PFSK-1 (cell line): ENCODE results near the gene CDKN2AIP. TPM values are rescaled to one million over a fixed set of nuclear protein-coding genes. Genes with fewer than 3 reads are reported as not detected.

Experiments
- FOXP2 ChIP-seq: optimal IDR thresholded peaks from 2 replicates; pipeline ENCODE3; 2011; ENCODE audit warnings: borderline replicate concordance, control low read depth, inconsistent platforms; ENCODE audit not compliant: insufficient read depth; ENCODE audit errors: extremely low read length, extremely low read depth
- POLR2AphosphoS5 ChIP-seq: IDR thresholded peaks from 2 replicates; pipeline ENCODE4 v1.6.1; 2012; ENCODE audit warnings: low read depth, mild to moderate bottlenecking, control low read depth, low read length, moderate library complexity
- SIN3A ChIP-seq: IDR thresholded peaks from 2 replicates; pipeline ENCODE4 v1.6.1; 2012; ENCODE audit warnings: mild to moderate bottlenecking, low read length, moderate library complexity, borderline replicate concordance; ENCODE audit not compliant: insufficient read depth
- TAF1 ChIP-seq: IDR thresholded peaks from 2 replicates; pipeline ENCODE4 v1.6.1; 2012; ENCODE audit warnings: low read length, control low read depth, borderline replicate concordance; ENCODE audit not compliant: insufficient read depth
- polyA plus RNA-seq: library from polyadenylated mRNA; unstranded; fragments of >200 nt; gene quantifications from one replicate; pipeline ENCODE4 v1.2.1, GENCODE V29; 2012; ENCODE audit warnings: low read depth, missing spikeins; ENCODE audit not compliant: insufficient read length
- TF ChIP-seq, protein P1 (sequence below), 2 experiments: IDR thresholded peaks; 2 replicates each; pipeline versions ENCODE4 v1.6.1 to v1.8.0; 2011 to 2012; ENCODE audit warnings: low read depth in 2 of 2, low read length in 2 of 2, control low read depth in 1 of 2, inconsistent platforms in 1 of 2, mild to moderate bottlenecking in 1 of 2, moderate library complexity in 1 of 2; ENCODE audit not compliant: insufficient read depth in 1 of 2

The CDKN2AIP gene, protein sequence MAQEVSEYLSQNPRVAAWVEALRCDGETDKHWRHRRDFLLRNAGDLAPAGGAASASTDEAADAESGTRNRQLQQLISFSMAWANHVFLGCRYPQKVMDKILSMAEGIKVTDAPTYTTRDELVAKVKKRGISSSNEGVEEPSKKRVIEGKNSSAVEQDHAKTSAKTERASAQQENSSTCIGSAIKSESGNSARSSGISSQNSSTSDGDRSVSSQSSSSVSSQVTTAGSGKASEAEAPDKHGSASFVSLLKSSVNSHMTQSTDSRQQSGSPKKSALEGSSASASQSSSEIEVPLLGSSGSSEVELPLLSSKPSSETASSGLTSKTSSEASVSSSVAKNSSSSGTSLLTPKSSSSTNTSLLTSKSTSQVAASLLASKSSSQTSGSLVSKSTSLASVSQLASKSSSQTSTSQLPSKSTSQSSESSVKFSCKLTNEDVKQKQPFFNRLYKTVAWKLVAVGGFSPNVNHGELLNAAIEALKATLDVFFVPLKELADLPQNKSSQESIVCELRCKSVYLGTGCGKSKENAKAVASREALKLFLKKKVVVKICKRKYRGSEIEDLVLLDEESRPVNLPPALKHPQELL
- 16.4 TPM for polyA plus RNA-seq

DNA sequence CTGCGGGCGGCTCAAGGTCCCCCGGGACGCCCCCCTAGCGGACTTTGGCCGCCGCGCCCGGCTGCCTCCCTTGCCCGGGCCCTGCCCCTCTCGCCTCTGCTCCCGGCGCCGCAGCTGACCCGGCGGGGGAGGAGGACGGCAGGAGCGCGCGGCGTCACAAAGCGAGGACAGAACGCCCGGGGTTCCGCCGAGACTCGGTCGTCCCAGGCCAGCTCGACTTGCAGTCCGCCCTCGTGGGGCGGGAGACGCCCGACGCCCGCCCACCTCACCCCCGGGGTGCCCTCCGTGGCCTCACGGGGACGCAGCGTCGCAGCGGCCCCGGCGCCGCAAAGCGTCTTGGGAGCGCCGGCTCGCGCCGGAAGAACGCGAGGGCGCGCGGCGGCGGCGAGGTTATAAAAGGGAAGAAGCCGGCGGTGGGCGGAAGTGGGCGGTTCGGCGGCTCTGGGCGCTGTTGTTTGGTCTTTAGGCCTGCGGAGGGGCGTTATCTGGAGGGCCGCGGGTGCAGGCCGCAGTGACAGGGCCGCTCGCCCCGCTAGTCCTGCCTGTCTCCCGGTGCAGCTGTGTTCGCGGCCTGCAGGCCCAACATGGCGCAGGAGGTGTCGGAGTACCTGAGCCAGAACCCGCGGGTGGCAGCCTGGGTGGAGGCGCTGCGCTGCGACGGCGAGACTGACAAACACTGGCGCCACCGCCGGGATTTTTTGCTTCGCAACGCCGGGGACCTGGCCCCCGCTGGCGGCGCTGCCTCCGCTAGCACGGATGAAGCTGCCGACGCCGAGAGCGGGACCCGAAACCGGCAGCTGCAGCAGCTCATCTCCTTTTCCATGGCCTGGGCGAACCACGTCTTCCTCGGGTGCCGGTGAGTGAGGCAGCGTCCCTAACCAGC, at the start of gene CDKN2AIP:
Gene CDKN2AIP, plus strand, starts transcription at position 423 of the 883 bp plus-strand sequence. Its CDS starts 162 bp downstream, at position 585.
- TF ChIP-seq, protein P1, sequence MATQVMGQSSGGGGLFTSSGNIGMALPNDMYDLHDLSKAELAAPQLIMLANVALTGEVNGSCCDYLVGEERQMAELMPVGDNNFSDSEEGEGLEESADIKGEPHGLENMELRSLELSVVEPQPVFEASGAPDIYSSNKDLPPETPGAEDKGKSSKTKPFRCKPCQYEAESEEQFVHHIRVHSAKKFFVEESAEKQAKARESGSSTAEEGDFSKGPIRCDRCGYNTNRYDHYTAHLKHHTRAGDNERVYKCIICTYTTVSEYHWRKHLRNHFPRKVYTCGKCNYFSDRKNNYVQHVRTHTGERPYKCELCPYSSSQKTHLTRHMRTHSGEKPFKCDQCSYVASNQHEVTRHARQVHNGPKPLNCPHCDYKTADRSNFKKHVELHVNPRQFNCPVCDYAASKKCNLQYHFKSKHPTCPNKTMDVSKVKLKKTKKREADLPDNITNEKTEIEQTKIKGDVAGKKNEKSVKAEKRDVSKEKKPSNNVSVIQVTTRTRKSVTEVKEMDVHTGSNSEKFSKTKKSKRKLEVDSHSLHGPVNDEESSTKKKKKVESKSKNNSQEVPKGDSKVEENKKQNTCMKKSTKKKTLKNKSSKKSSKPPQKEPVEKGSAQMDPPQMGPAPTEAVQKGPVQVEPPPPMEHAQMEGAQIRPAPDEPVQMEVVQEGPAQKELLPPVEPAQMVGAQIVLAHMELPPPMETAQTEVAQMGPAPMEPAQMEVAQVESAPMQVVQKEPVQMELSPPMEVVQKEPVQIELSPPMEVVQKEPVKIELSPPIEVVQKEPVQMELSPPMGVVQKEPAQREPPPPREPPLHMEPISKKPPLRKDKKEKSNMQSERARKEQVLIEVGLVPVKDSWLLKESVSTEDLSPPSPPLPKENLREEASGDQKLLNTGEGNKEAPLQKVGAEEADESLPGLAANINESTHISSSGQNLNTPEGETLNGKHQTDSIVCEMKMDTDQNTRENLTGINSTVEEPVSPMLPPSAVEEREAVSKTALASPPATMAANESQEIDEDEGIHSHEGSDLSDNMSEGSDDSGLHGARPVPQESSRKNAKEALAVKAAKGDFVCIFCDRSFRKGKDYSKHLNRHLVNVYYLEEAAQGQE (IDR thresholded peaks at IDR 0.05; ENCODE audit: insufficient read depth in 1 of 2, low read depth in 2 of 2, low read length in 2 of 2): no peak
- TF ChIP-seq POLR2AphosphoS5 (peak; percentile 82), TAF1 (peak; percentile 51; the same call in 1 of the 2 replicates), FOXP2 (no peak), SIN3A (peak; percentile 57; the same call in 1 of the 2 replicates)

DNA sequence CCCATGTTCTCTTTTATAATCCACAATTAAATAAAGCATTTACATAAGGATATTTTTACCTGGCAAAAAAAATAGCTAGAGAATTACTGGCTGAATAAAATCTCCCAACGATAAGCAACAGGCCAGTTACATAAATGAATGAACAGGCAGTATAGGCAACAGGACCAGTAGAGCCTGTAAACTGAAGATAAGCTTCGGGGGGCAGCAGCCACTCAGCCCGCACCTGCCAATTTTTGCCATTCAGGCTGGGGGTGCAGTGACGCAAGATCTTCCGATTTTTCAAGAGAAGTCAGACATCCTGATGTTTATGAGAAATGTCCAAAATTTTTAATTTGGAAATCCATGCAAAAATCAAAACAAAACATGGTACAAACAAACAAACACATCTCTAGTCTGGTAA, 49.0 kb upstream of the CDKN2AIP start:
- TF ChIP-seq TAF1 (no peak), POLR2AphosphoS5 (no peak), SIN3A (no peak), FOXP2 (no peak)
- TF ChIP-seq, protein P1 (IDR thresholded peaks at IDR 0.05; ENCODE audit: insufficient read depth in 1 of 2, low read depth in 2 of 2, low read length in 2 of 2): no peak

DNA sequence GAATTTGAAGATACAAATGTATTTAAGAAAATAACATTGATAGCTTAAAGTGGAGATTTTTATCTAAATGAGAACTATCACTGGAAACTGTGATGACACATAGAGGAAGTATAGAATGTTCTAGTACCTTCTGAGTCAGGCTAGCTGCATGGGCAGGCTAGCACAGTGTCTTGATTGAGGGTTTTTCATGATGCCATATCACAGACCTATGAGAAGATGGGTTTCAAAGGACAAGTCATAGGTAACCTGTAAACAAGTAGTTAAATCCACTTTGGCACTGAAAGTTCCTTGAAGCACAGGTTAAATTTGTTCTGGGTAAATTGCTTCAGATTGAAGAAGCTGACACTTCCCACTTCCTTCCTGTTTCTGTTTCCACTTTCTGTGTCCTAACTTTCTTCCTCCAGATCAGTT, 48.2 kb upstream of the CDKN2AIP start:
- TF ChIP-seq SIN3A (no peak), FOXP2 (no peak), TAF1 (no peak), POLR2AphosphoS5 (no peak)
- TF ChIP-seq, protein P1 (IDR thresholded peaks at IDR 0.05; ENCODE audit: insufficient read depth in 1 of 2, low read depth in 2 of 2, low read length in 2 of 2): no peak

DNA sequence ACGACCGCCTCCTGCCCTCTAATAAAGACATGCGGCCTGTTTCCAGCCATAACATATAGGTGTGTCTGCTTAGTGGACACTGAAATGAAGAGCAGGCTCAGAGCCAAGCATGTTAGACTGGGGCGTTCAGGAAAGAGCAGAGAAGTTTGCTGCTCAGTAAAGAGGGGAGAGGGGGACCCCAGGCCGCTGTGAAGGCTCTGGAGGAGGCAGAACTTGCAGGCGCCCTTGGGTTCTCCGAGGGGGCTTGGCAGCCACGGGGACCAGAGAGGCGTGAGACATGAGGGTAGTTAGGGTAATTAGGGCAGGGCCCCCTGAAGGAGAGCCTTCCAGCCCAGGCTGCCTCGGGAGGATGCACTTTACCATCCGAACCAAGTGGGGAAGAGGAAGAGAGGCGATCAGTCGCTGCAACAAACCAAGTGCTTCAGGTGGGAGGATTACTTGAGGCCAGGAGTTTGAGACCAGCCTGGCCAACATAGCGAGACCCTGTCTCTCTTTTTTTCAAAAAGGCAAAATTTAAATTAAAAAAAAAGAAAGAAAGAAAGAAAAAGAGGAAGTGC, 46.6 kb upstream of the CDKN2AIP start:
- TF ChIP-seq POLR2AphosphoS5: no peak
- no peak for TF ChIP-seq SIN3A

DNA sequence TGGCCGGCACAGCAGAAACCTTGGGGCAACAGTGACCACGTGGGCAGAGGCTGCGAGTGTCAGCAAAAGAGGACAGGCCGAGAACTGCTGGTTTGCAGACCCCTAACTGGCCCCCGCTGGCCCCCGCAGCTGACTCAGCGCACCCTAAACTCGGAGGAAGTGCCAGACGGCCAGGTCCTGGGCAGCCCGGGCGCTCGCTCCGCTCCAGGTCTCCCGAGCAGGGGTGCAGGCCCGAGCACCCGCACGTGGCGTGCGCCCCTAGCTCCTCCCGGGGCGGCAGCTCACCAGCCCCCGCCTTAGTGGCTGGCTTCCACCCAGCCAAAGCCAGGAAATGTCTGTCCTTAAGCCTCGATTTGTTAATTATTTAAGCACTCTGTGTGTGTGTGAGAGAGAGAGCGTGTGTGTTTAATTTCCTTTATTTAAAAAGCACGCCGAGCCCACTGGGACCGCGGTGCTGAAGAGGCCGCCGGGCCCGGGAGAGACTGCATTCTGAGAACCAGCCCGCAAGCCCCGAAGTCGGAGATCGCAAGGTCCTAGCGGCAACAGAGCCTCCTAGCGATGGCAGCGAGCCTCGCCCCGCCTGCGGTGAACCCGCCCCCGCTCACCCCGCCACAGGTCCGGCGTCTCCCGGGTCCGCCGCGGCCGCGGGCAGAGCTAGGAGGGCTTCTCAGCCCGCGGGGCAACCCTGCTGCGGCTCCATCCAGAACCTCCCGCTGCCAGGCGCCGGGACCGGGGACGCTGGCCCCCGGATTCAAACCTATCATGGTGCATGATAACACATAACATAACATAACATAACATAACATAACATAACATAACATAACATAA, 45.9 kb upstream of the CDKN2AIP start:
- TF ChIP-seq SIN3A: no peak
- TF ChIP-seq TAF1: no peak
